CD14-positive monocyte (primary cell): ENCODE measurements around the gene NBAS. TPM values are rescaled to one million over a fixed set of nuclear protein-coding genes. Genes with fewer than 3 reads are reported as not detected.

Experiments used
- DNase-seq, 3 donors: peaks; one replicate each; pipeline ENCODE4 v3.0.0-alpha.2; 2011 to 2022
- H2AFZ ChIP-seq: 2 replicates; pipeline ENCODE4 v1.6.0; 2012; ENCODE audit warnings: mild to moderate bottlenecking, low read depth, low read length, inconsistent platforms; ENCODE audit not compliant: insufficient read depth, poor library complexity, severe bottlenecking
- H3K27ac ChIP-seq, 2 donors: 1 replicate in 1 of 2; 2 replicates in 1 of 2; pipeline ENCODE4 v1.5.1; 2012 to 2013; ENCODE audit warnings: low read length in 2 of 2, control low read depth in 1 of 2, inconsistent platforms in 1 of 2, low read depth in 1 of 2, mild to moderate bottlenecking in 1 of 2
- H3K27me3 ChIP-seq, 2 donors: one replicate each; pipeline versions ENCODE4 v1.6.0 to v1.6.1; 2011 to 2013; ENCODE audit warnings: low read length in 2 of 2; ENCODE audit not compliant: control insufficient read depth in 2 of 2, insufficient read depth in 2 of 2
- H3K36me3 ChIP-seq, 2 donors: replicated peaks in 1 of 2; 1 replicate in 1 of 2; 2 replicates in 1 of 2; pipeline versions ENCODE4 v1.5.1 to v1.6.1; 2012 to 2013; ENCODE audit warnings: low read length in 2 of 2, control low read depth in 1 of 2, inconsistent platforms in 1 of 2, mild to moderate bottlenecking in 1 of 2; ENCODE audit not compliant: insufficient read depth in 2 of 2, control insufficient read depth in 1 of 2
- H3K4me1 ChIP-seq, 2 donors: 1 replicate in 1 of 2; 2 replicates in 1 of 2; pipeline versions ENCODE4 v1.5.1 to v1.6.1; 2012 to 2013; ENCODE audit warnings: low read length in 2 of 2, control low read depth in 1 of 2, inconsistent platforms in 1 of 2, mild to moderate bottlenecking in 1 of 2, moderate library complexity in 1 of 2; ENCODE audit not compliant: insufficient read depth in 2 of 2, control insufficient read depth in 1 of 2
- H3K4me2 ChIP-seq: replicated peaks from 2 replicates; pipeline ENCODE3; 2012; ENCODE audit warnings: low read length, moderate library complexity, mild to moderate bottlenecking; ENCODE audit not compliant: poor library complexity, severe bottlenecking; ENCODE audit errors: extremely low read depth
- H3K4me3 ChIP-seq, 3 experiments: fragments of 200-600 bp in 1 of 3; sonication (generic) in 1 of 3; replicated peaks in 1 of 3; 1 replicate in 2 of 3; 2 replicates in 1 of 3; pipeline ENCODE4 v1.5.1; 2011 to 2013; ENCODE audit warnings: low read length in 3 of 3, mild to moderate bottlenecking in 3 of 3, control low read depth in 2 of 3, low read depth in 2 of 3, inconsistent platforms in 1 of 3, moderate library complexity in 1 of 3
- H3K79me2 ChIP-seq: 2 replicates; pipeline ENCODE4 v1.6.0; 2012; ENCODE audit warnings: mild to moderate bottlenecking, control low read depth, inconsistent platforms, low read length, moderate library complexity; ENCODE audit not compliant: insufficient read depth
- H3K9ac ChIP-seq: 2 replicates; pipeline ENCODE4 v1.6.0; 2017; ENCODE audit warnings: low read length, mild to moderate bottlenecking; ENCODE audit not compliant: insufficient read depth, poor library complexity, severe bottlenecking
- H3K9me3 ChIP-seq, 2 donors: replicated peaks in 1 of 2; 1 replicate in 1 of 2; 2 replicates in 1 of 2; pipeline versions ENCODE4 v1.5.1 to v1.6.1; 2012 to 2013; ENCODE audit warnings: low read length in 2 of 2, control low read depth in 1 of 2; ENCODE audit not compliant: control insufficient read depth in 1 of 2, insufficient read depth in 1 of 2
- H4K20me1 ChIP-seq: 2 replicates; pipeline ENCODE4 v1.6.0; 2012; ENCODE audit warnings: mild to moderate bottlenecking, low read length, control low read depth, moderate library complexity; ENCODE audit not compliant: insufficient read depth
- H3K27ac Mint-ChIP-seq, 7 donors: one replicate each; pipeline ENCODE4 v1.8.0; 2020; ENCODE audit warnings: mild to moderate bottlenecking in 7 of 7, mixed read lengths in 7 of 7, moderate library complexity in 6 of 7, inconsistent platforms in 2 of 7
- H3K27me3 Mint-ChIP-seq, 3 donors: one replicate each; pipeline ENCODE4 v1.8.0; 2021 to 2022; ENCODE audit warnings: low read depth in 3 of 3, mild to moderate bottlenecking in 3 of 3, mixed read lengths in 3 of 3, moderate library complexity in 3 of 3, inconsistent platforms in 1 of 3
- H3K36me3 Mint-ChIP-seq, 2 donors: one replicate each; pipeline ENCODE4 v1.8.0; 2020; ENCODE audit warnings: mixed read lengths in 2 of 2, inconsistent platforms in 1 of 2, mild to moderate bottlenecking in 1 of 2
- H3K4me1 Mint-ChIP-seq: one replicate; pipeline ENCODE4 v1.8.0; 2020; ENCODE audit warnings: mild to moderate bottlenecking, mixed read lengths
- H3K4me3 Mint-ChIP-seq, 2 donors: one replicate each; pipeline ENCODE4 v1.8.0; 2020; ENCODE audit warnings: mild to moderate bottlenecking in 2 of 2, mixed read lengths in 2 of 2, moderate library complexity in 1 of 2
- H3K9me3 Mint-ChIP-seq, 7 donors: one replicate each; pipeline ENCODE4 v1.8.0; 2020 to 2022; ENCODE audit warnings: mixed read lengths in 7 of 7, mild to moderate bottlenecking in 6 of 7, moderate library complexity in 6 of 7, inconsistent platforms in 2 of 7
- whole genome bisulfite sequencing: methylation state at CpG from one replicate; pipeline ENCODE4 v1.1.5; 2013; ENCODE audit warnings: missing lambda C conversion rate; ENCODE audit not compliant: insufficient coverage; 5-methylcytosine and 5-hydroxymethylcytosine counted together
- intact Hi-C, 2 donors: fragments of 100-400 bp; cut with micrococcal nuclease; formaldehyde crosslinking; loops; one replicate each; pipeline versions ENCODE4 v1.15.0 to v1.15.1; 2023
- polyA plus RNA-seq, 3 donors: library from polyadenylated mRNA; depleted of rRNA in 1 of 3; unstranded in 2 of 3; stranded (reverse) in 1 of 3; fragments of 300-500 nt in 2 of 3; fragments of >200 nt in 1 of 3; fragmentation: Illumina TruSeq in 2 of 3; gene quantifications; 1 replicate in 2 of 3; 2 replicates in 1 of 3; pipeline ENCODE4 v1.2.3, GENCODE V29; 2012 to 2021
- TF ChIP-seq, protein P1 (sequence below): fragments of 200-600 bp; IDR thresholded peaks from one replicate; pipeline ENCODE4 v1.8.0; 2022; ENCODE audit warnings: antibody characterized with exemption, mild to moderate bottlenecking

NBAS gene
- polyA plus RNA-seq, 3 donors: 8.9 to 10.9 (median 8.9) TPM

DNA sequence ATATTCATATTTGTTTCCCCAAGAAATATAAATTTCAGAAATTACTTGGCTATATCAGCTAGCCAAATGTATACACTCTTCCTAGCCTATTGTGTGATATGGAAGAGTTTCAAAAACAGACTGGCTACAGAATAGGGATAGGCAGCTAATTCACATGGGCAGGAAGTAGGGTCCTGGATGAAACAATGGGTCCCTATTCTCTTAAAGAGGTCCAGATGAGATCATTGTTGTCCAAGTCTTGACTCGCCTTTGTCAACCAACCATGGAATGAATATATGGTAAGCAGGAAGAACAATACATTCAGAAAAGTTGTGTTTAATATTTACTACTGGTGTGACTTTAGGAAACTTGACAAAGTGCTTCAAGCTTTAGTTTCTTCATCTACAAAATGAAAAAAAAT is 319.9 kb downstream of the NBAS start:
- TF ChIP-seq, protein P1, sequence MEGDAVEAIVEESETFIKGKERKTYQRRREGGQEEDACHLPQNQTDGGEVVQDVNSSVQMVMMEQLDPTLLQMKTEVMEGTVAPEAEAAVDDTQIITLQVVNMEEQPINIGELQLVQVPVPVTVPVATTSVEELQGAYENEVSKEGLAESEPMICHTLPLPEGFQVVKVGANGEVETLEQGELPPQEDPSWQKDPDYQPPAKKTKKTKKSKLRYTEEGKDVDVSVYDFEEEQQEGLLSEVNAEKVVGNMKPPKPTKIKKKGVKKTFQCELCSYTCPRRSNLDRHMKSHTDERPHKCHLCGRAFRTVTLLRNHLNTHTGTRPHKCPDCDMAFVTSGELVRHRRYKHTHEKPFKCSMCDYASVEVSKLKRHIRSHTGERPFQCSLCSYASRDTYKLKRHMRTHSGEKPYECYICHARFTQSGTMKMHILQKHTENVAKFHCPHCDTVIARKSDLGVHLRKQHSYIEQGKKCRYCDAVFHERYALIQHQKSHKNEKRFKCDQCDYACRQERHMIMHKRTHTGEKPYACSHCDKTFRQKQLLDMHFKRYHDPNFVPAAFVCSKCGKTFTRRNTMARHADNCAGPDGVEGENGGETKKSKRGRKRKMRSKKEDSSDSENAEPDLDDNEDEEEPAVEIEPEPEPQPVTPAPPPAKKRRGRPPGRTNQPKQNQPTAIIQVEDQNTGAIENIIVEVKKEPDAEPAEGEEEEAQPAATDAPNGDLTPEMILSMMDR: no peak
- Histone ChIP-seq H3K27me3 (no peaks in the 10 kb centered on the region), H3K79me2 (no peaks in the 10 kb centered on the region), H3K9ac (no peak overlapping the region), H3K9me3 (no peaks in the 10 kb centered on the region), H3K27ac (no peak overlapping the region), H3K4me2 (no peak overlapping the region), H3K4me1 (no peaks in the 10 kb centered on the region), H4K20me1 (no peaks in the 10 kb centered on the region), H2AFZ (no peak overlapping the region), H3K4me3 (no peak overlapping the region), H3K36me3 (no peaks in the 10 kb centered on the region)
- H3K27ac Mint-ChIP-seq: no peak overlapping the region
- WGBS: no CpG with 5 or more reads among the region's 1 CpG
- no peak for DNase-seq
- no peak overlapping the region for H3K4me3 Mint-ChIP-seq
- intact Hi-C loops: no loop called here
- peaks cover 7% of the 10 kb centered on the region for H3K4me1 Mint-ChIP-seq
- peaks cover 0 to 8% (median 2%) of the 10 kb centered on the region in 7 donors for H3K9me3 Mint-ChIP-seq
- peaks cover 10 to 18% of the 10 kb centered on the region in 2 donors for H3K36me3 Mint-ChIP-seq
- peaks cover 0 to 1% (median 0%) of the 10 kb centered on the region in 3 donors for H3K27me3 Mint-ChIP-seq

DNA sequence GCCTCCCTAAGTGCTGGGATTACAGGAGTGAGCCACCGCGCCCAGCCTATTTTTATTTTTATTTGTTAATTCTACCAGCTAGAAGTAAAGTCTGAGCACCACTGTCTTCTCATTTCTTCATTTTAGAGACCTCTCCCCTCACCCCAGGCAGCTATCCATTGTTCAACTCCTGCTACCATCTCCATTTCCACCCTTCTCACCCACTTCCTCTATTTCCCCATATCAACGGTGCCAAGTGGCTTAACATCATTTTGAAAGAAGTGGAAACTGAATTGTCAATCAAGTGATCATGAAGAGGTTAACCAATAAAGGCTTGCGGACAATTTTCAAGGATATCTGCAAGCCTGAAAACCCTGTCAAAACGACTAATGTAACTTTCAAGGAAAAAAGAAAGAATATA is 323.1 kb downstream of the NBAS start:
- H3K9ac ChIP-seq: no peak overlapping the region
- peaks cover 0 to 3% (median 2%) of the 10 kb centered on the region in 7 donors for H3K9me3 Mint-ChIP-seq
- peaks cover 21% of the 10 kb centered on the region for H3K4me1 Mint-ChIP-seq
- peaks cover 0 to 10% of the 10 kb centered on the region in 2 donors for H3K36me3 ChIP-seq
- peaks cover 12 to 18% of the 10 kb centered on the region in 2 donors for H3K36me3 Mint-ChIP-seq
- no peak for DNase-seq
- no peaks in the 10 kb centered on the region for H3K9me3 ChIP-seq
- peaks cover 4 to 6% of the 10 kb centered on the region in 2 donors for H3K4me1 ChIP-seq
- H3K27me3 ChIP-seq: no peaks in the 10 kb centered on the region
- H3K4me2 ChIP-seq: no peak overlapping the region
- H3K27ac ChIP-seq: no peak overlapping the region
- H2AFZ ChIP-seq: no peak overlapping the region
- TF ChIP-seq, protein P1: no peak
- peak overlapping the region in 1 of 7 donors; percentile 28 for H3K27ac Mint-ChIP-seq
- 92% methylated on average over 3 of the region's 5 CpGs for WGBS
- no peaks in the 10 kb centered on the region for H3K79me2 ChIP-seq
- H3K4me3 ChIP-seq: no peak overlapping the region
- intact Hi-C loops: no loop called here
- peaks cover 0 to 1% (median 0%) of the 10 kb centered on the region in 3 donors for H3K27me3 Mint-ChIP-seq
- no peaks in the 10 kb centered on the region for H4K20me1 ChIP-seq
- H3K4me3 Mint-ChIP-seq: no peak overlapping the region
